Measurements from ENCODE around the gene OR7A5. TPM values are rescaled to one million over a fixed set of nuclear protein-coding genes. Genes with fewer than 3 reads are reported as not detected.

Gene OR7A5
- total RNA-seq, 1 donor from 2014 or later, result not detected

Other genes starting within 250 kb of the OR7A5 start
- not detected in 3 replicates for gene ADGRE3, start 160.3 kb downstream of the OR7A5 start, total RNA-seq
- 13.0 to 19.1 TPM (median 14.7 TPM) in 3 replicates for gene ZNF333, start 145.1 kb downstream of the OR7A5 start, total RNA-seq
- gene ADGRE2, start 56.6 kb downstream of the OR7A5 start, total RNA-seq, result 0.87 to 1.6 TPM in 2 of 3 replicates, not detected in the other
- gene OR7C1, start within 50 bp of the OR7A5 start, total RNA-seq, result not detected in 3 replicates
- not detected in 3 replicates for gene OR7A10, start 13.7 kb upstream of the OR7A5 start, total RNA-seq
- gene OR7A17, start 50.9 kb upstream of the OR7A5 start, total RNA-seq, result not detected in 3 replicates
- not detected in 3 replicates for gene OR7C2, start 106.3 kb upstream of the OR7A5 start, total RNA-seq
- gene SLC1A6, start 144.7 kb upstream of the OR7A5 start, total RNA-seq, result not detected in 3 replicates
- not detected in 3 replicates for gene CASP14, start 214.3 kb upstream of the OR7A5 start, total RNA-seq
- not detected in 3 replicates for gene OR1I1, start 247.0 kb upstream of the OR7A5 start, total RNA-seq

All from chondrocyte (in vitro differentiated cells).